ENCODE measurements around the gene CCDC107. TPM values are rescaled to one million over a fixed set of nuclear protein-coding genes. Genes with fewer than 3 reads are reported as not detected.
A peak's percentile ranks its signal among the peaks of the same experiment; 100 is the strongest.
"Not testable (repeated sequence)": the region's sequence is repeated elsewhere in the genome, so short reads cannot be mapped to it uniquely, and the experiment has no call there.

Gene CCDC107
- total and polyA plus RNA-seq, 2 of the 13 experiments (the other 11 are each of a cell fraction or from before 2014, with no cell fraction given), result 7.1 to 15.2 TPM

DNA sequence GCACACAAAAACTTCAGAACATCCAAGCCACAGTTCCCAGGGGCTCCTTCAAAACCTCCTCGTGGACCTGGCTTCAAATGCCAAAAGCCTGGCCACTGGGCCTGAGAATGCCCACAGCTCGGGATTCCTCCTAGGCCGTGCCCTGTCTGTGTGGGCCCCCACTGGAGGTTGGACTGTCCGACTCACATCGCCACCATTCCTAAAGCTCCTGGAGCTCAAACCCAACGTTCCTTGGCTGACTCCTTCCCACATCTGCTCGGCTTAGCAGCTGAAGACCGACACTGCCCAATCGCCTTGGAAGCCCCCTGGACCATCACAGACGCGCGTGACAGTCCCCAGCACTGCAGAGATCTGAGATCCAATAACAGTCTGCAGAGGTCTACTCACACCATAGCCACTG, 15.0 kb upstream of the CCDC107 start:
- Histone ChIP-seq H3K27me3 (ENCODE audit: control insufficient read depth in 1 of 2, insufficient read depth in 2 of 2, low read length in 2 of 2) (peaks cover 0 to 5% of the 10 kb centered on the region in 2 experiments; a peak in 2 of 5 replicates), H3K36me3 (replicated peaks in 1 of 2; ENCODE audit: control insufficient read depth in 1 of 2, insufficient read depth in 2 of 2, low read length in 2 of 2) (no peaks in the 10 kb centered on the region), H3K4me1 (ENCODE audit: insufficient read depth, low read length) (peaks cover 18% of the 10 kb centered on the region), H3K27ac (ENCODE audit: extremely low read length, insufficient read depth, low read length) (no peak overlapping the region), H3K4me3 (replicated peaks in 1 of 3; ENCODE audit: insufficient read depth in 1 of 3, low read depth in 2 of 3, low read length in 3 of 3) (no peak overlapping the region), H3K79me2 (ENCODE audit: insufficient read depth, low read length) (no peaks in the 10 kb centered on the region), H4K20me1 (ENCODE audit: insufficient read depth, low read length) (no peaks in the 10 kb centered on the region), H3K4me2 (ENCODE audit: low read depth, low read length) (no peak overlapping the region), H2AFZ (ENCODE audit: low read length) (no peak overlapping the region), H3K9me3 (ENCODE audit: low read length) (no peaks in the 10 kb centered on the region), H3K9ac (ENCODE audit: insufficient read depth, low read depth, low read length) (no peak overlapping the region)
- intact Hi-C loops (cut with micrococcal nuclease; ENCODE audit: unreplicated experiment) (loop anchor here (10.0 kb wide), 2 partner anchors 52 to 242 kb away; no protein-coding TSS in a partner anchor), in situ Hi-C loops (cut with HindIII; ENCODE audit: extremely low pct_ligation_motif_present, low pct_unique_long_range_greater_than_20kb) (no loop called here)
- POLR2A ChIA-PET, result no interaction called here
- FAIRE-seq (no peak), ATAC-seq (no peak), DNase-seq (ENCODE audit: low spot score) (no peak)
- no peak for TF ChIP-seq EZH2 (conservative IDR thresholded peaks at IDR 0.05; ENCODE audit: low read depth, low read length)
- no TSS peak for BruUV-seq (replicated peaks)
- CTCF ChIA-PET (ENCODE audit: low intra/inter-chr PET ratio, low total read pairs), result no interaction called here
- WGBS (ENCODE audit: low lambda C conversion rate), result 86% methylated on average over 7 of the region's 12 CpGs

GRCh38 chr9:35645736-35646135, 12.4 kb upstream of the CCDC107 start:
- peak overlapping the region; percentile 67 for H3K27ac ChIP-seq (ENCODE audit: extremely low read length, insufficient read depth, low read length)
- H3K79me2 ChIP-seq (ENCODE audit: insufficient read depth, low read length); DNase-seq (ENCODE audit: low spot score); in situ Hi-C loops (cut with HindIII; ENCODE audit: extremely low pct_ligation_motif_present, low pct_unique_long_range_greater_than_20kb); H3K36me3 ChIP-seq (replicated peaks in 1 of 2; ENCODE audit: control insufficient read depth in 1 of 2, insufficient read depth in 2 of 2, low read length in 2 of 2); ATAC-seq; BruUV-seq (replicated peaks); H3K9me3 ChIP-seq (ENCODE audit: low read length); FAIRE-seq; H2AFZ ChIP-seq (ENCODE audit: low read length); H4K20me1 ChIP-seq (ENCODE audit: insufficient read depth, low read length): not testable (repeated sequence)
- TF ChIP-seq AHDC1 (CRISPR knock-in tag; IDR thresholded peaks at IDR 0.05; ENCODE audit: borderline replicate concordance), result 0 out of 2 replicates have a peak, but pooled peaks have one; percentile 4
- 0 out of 2 replicates have a peak, but pooled peaks have one; percentile 41 for TF ChIP-seq PHF21A (CRISPR knock-in tag; IDR thresholded peaks at IDR 0.05)
- 0 out of 2 replicates have a peak, but pooled peaks have one; percentile 6 for TF ChIP-seq ZNF317 (CRISPR knock-in tag; IDR thresholded peaks at IDR 0.05)
- 0 out of 2 replicates have a peak, but pooled peaks have one; percentile 8 for TF ChIP-seq NRL (CRISPR knock-in tag; IDR thresholded peaks at IDR 0.05; ENCODE audit: borderline replicate concordance)
- 25% methylated on average over 3 of the region's 10 CpGs for WGBS (ENCODE audit: low lambda C conversion rate)
- ChIA-PET CTCF (ENCODE audit: low intra/inter-chr PET ratio, low total read pairs) (interaction anchor here (1.9 kb wide), 1 partner anchor 12 kb away, joined by 8 read pairs; the partner anchor contains the start of genes CCDC107 and RMRP), POLR2A (interaction anchor here (0.7 to 5.4 kb wide), 13 partner anchors 11 to 156 kb away, joined by 3 to 41 read pairs (median 4); partner anchors contain the start of genes ARHGEF39, CCDC107, GBA2 and RGP1)
- peak overlapping the region; percentile 70 to 83 (median 72) for H3K4me3 ChIP-seq (replicated peaks in 1 of 3; ENCODE audit: insufficient read depth in 1 of 3, low read depth in 2 of 3, low read length in 3 of 3)
- peaks cover 2 to 22% of the 10 kb centered on the region in 2 experiments; a peak in 3 of 5 replicates for H3K27me3 ChIP-seq (ENCODE audit: control insufficient read depth in 1 of 2, insufficient read depth in 2 of 2, low read length in 2 of 2)
- H3K9ac ChIP-seq (ENCODE audit: insufficient read depth, low read depth, low read length), result peak overlapping the region; percentile 60
- intact Hi-C loops (cut with micrococcal nuclease; ENCODE audit: unreplicated experiment), result loop anchor here (1.0 to 10.0 kb wide), 4 partner anchors 12 to 239 kb away; no protein-coding TSS in a partner anchor
- H3K4me2 ChIP-seq (ENCODE audit: low read depth, low read length), result peak overlapping the region; percentile 79
- H3K4me1 ChIP-seq (ENCODE audit: insufficient read depth, low read length), result peaks cover 45% of the 10 kb centered on the region
